ENCODE measurements around the gene ANKRD31. TPM values are rescaled to one million over a fixed set of nuclear protein-coding genes. Genes with fewer than 3 reads are reported as not detected.

The ANKRD31 gene
- total RNA-seq, 1 donor from 2014 or later = 0.12 TPM

DNA sequence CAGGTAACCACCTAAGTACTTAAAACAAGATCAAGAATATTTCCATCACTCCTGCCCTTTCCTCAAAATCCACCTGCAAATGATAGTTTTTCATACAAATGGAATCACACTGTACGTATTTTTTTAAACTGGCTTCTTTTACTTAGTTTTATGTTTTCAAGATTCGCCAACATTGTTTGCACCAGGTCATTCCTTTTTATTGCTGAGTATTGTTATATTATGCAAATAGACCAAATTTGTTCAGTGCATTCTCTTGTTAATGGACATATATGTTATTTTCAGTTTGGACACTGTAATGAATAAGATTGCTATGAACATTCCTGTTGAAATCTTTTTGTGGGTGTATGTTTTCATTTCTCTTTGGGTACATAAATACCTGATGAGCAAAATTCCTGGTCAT is 8.3 kb upstream of the ANKRD31 start:
- no peak overlapping the region for H3K4me3 ChIP-seq (ENCODE audit: low read depth, low read length)
- TF ChIP-seq, protein P1, sequence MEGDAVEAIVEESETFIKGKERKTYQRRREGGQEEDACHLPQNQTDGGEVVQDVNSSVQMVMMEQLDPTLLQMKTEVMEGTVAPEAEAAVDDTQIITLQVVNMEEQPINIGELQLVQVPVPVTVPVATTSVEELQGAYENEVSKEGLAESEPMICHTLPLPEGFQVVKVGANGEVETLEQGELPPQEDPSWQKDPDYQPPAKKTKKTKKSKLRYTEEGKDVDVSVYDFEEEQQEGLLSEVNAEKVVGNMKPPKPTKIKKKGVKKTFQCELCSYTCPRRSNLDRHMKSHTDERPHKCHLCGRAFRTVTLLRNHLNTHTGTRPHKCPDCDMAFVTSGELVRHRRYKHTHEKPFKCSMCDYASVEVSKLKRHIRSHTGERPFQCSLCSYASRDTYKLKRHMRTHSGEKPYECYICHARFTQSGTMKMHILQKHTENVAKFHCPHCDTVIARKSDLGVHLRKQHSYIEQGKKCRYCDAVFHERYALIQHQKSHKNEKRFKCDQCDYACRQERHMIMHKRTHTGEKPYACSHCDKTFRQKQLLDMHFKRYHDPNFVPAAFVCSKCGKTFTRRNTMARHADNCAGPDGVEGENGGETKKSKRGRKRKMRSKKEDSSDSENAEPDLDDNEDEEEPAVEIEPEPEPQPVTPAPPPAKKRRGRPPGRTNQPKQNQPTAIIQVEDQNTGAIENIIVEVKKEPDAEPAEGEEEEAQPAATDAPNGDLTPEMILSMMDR (conservative IDR thresholded peaks at IDR 0.05; ENCODE audit: low read depth, low read length) = no peak
- DNase-seq (ENCODE audit: low read depth) = no peak

DNA sequence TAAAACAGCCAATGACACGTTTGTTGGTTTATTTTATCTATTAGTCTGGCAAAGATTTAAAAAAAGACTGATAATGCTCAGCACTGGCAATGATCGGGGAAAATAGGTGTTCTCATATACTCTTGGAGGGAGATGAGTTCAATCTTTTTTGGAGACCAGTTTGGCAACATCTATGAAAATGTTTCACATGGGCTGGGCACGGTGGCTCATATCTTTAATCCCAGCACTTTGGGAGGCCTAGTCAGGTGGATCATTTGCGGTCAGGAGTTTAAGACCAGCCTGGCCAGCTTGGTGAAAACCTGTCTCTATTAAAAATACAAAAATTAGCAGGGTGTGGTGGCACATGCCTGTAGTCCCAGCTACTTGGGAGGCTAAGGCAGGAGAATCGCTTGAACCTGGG is 6.8 kb upstream of the ANKRD31 start:
- TF ChIP-seq, protein P1 (conservative IDR thresholded peaks at IDR 0.05; ENCODE audit: low read depth, low read length) = no peak
- H3K4me3 ChIP-seq (ENCODE audit: low read depth, low read length) = no peak overlapping the region
- DNase-seq (ENCODE audit: low read depth) = no peak

DNA sequence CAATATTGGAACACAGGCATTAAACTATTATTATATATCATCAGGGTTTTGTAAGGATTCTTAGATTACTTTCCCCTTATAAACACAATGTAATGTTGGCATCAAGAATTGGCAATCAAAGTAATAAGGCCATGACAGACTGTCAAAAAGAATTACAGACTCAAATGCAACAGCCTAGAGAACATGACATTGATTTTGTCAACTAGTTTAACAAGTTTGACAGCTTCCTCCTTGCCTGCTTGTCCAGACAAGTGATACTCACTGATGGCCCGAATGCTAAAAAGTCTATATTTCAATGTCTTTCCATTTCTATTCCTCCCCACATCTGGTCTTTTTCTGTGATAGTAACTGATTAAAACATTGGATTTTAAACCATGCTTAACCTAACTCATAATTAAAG is 6.4 kb upstream of the ANKRD31 start:
- DNase-seq (ENCODE audit: low read depth) = no peak
- TF ChIP-seq, protein P1 (conservative IDR thresholded peaks at IDR 0.05; ENCODE audit: low read depth, low read length) = no peak

DNA sequence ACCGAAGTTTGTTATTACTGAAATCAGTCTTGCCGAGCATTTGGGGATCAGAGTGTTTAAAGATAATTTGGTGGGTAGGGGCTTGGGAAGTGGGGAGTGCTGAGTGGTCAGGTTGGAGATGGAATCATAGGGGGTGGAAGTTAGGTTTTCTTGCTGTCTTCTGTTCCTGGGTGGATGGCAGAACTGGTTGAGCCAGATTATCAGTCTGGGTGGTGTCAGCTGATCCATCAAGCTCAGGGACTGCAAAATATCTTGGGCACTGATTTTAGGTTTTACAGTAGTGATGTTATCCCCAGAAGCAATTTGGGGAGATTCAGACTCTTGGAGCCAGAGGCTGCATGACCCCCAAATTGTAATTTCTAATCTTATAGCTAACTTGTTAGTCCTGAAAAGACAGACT is 5.4 kb upstream of the ANKRD31 start:
- no peak for DNase-seq (ENCODE audit: low read depth)
- TF ChIP-seq, protein P1 (conservative IDR thresholded peaks at IDR 0.05; ENCODE audit: low read depth, low read length) = no peak
- no peak overlapping the region for H3K4me3 ChIP-seq (ENCODE audit: low read depth, low read length)

More for the DNA sequence above, 6.4 kb upstream of the ANKRD31 start:
- no peak overlapping the region for H3K4me3 ChIP-seq (ENCODE audit: low read depth, low read length)

DNA sequence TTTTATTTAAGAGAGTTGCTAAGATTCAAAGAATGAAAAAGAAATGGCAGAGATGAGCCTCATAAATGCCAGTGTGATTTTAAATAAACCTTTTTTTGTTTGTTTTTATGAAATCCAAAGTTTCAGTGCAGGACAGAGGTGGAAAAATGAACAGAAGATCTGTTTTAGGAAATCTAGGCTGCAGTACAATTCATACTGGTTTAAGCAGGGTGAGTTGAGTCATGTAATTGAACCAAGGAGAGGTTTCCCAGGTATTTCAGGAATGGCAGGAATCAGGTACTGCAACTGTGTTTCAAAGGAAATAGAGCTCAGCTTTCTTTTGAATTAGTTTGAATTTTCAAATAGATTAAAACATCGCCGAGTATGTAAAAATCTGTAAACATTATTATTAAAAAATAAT is 3.0 kb upstream of the ANKRD31 start:
- H3K4me3 ChIP-seq (ENCODE audit: low read depth, low read length) = no peak overlapping the region
- peak; percentile 47 for DNase-seq (ENCODE audit: low read depth)
- TF ChIP-seq, protein P1 (conservative IDR thresholded peaks at IDR 0.05; ENCODE audit: low read depth, low read length) = no peak

DNA sequence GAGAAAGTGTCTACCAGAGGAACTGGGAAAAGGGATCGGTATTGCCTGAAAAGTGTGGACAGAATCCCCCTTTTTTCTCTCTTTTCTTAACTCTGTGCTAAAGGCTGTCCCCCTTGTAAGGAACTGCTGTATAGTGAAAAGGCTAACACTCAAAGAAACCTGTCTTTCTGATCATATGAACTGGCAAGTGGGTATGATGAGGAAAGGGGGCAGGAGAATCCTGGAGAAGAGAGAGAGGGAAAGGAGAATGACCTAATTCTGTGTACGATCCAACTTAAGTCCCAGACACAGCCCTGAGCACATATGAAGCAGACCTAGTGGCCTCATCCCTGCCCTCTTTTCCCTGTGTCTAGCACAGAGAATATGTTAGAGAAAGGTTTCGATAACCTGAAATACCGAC is 967 bp downstream of the ANKRD31 start:
- H3K4me3 ChIP-seq (ENCODE audit: low read depth, low read length) = no peak overlapping the region
- TF ChIP-seq, protein P1 (conservative IDR thresholded peaks at IDR 0.05; ENCODE audit: low read depth, low read length) = no peak
- no peak for DNase-seq (ENCODE audit: low read depth)

DNA sequence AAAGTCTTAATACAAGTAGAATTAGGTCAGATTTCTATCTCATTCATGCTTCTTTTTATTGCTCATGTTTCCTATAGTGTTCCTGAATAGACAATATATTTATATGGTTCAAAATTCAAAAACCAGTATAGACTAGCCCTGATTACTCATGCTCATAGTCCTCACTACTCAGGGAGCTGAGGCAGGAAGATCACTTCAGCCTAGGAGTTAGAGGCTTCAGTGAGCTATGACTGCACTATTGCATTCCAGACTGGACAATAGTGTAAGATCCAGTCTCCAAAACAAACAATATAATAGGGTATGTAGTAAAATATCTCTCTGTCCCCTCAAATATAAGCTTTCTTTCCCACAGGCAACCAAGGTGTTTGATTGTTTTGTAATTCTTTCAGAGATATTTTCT is 2.4 kb downstream of the ANKRD31 start:
- no peak overlapping the region for H3K4me3 ChIP-seq (ENCODE audit: low read depth, low read length)
- no peak for DNase-seq (ENCODE audit: low read depth)
- TF ChIP-seq, protein P1 (conservative IDR thresholded peaks at IDR 0.05; ENCODE audit: low read depth, low read length) = no peak
